Measurements from ENCODE around the gene ZBTB21.

ZBTB21 gene

GRCh38 chr21:42047821-42048613 lies 37.9 kb upstream of the ZBTB21 start:
- peaks cover 2% of the 10 kb centered on the region for H3K9me3 ChIP-seq (ENCODE audit: insufficient read depth, low read depth, low read length)

DNA sequence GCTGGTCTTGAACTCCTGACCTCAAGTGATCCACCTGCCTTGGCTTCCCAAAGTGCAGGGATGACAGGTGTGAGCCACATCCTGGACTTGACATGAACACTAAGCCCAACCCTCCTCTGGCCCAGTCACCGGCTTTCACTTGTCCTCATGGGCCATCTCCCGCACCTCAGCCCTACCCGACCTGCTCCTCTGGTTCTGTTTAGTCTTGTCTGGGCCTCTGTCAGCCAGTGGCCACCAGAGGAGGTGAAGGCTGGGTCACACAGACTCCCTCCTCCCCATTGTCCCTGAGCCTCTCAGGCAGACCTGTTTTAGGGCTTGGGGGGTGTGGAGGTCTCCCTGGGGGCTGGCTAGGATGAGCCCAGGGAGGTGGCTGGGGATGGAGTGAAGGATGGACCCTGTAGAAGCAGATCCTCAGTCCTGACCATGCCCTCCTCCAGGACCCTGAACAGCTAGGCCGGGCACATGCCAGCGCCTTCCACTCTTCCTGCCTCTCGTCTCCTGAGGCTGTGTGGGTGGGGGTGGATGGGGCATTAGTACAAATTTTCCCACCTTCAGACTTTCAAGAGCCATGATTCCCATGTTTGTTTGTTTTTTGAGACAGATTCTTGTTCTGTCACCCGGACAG lies 34.8 kb upstream of the ZBTB21 start:
- H3K4me1 ChIP-seq (ENCODE audit: insufficient read depth, low read length): no peaks in the 10 kb centered on the region
- H3K9me3 ChIP-seq (ENCODE audit: insufficient read depth, low read depth, low read length): no peaks in the 10 kb centered on the region
- no peaks in the 10 kb centered on the region for H3K27me3 ChIP-seq (ENCODE audit: insufficient read depth, low read length)
- H3K27ac ChIP-seq (ENCODE audit: low read length): no peak overlapping the region
- H3K9ac ChIP-seq (ENCODE audit: low read depth, low read length): no peak overlapping the region
- no peak overlapping the region for H3K4me3 ChIP-seq (ENCODE audit: low read length)
- H3K36me3 ChIP-seq (ENCODE audit: insufficient read depth, low read depth, low read length): no peaks in the 10 kb centered on the region

More at GRCh38 chr21:42047821-42048613, 37.9 kb upstream of the ZBTB21 start:
- no peak overlapping the region for H3K27ac ChIP-seq (ENCODE audit: low read length)
- no peaks in the 10 kb centered on the region for H3K27me3 ChIP-seq (ENCODE audit: insufficient read depth, low read length)
- H3K4me1 ChIP-seq (ENCODE audit: insufficient read depth, low read length): no peaks in the 10 kb centered on the region
- no peaks in the 10 kb centered on the region for H3K36me3 ChIP-seq (ENCODE audit: insufficient read depth, low read depth, low read length)
- no peak overlapping the region for H3K4me3 ChIP-seq (ENCODE audit: low read length)
- H3K9ac ChIP-seq (ENCODE audit: low read depth, low read length): no peak overlapping the region

GRCh38 chr21:42043961-42044360 lies 33.8 kb upstream of the ZBTB21 start:
- no peaks in the 10 kb centered on the region for H3K27me3 ChIP-seq (ENCODE audit: insufficient read depth, low read length)
- H3K9ac ChIP-seq (ENCODE audit: low read depth, low read length): no peak overlapping the region
- H3K4me1 ChIP-seq (ENCODE audit: insufficient read depth, low read length): no peaks in the 10 kb centered on the region
- no peak overlapping the region for H3K27ac ChIP-seq (ENCODE audit: low read length)
- no peaks in the 10 kb centered on the region for H3K36me3 ChIP-seq (ENCODE audit: insufficient read depth, low read depth, low read length)
- no peaks in the 10 kb centered on the region for H3K9me3 ChIP-seq (ENCODE audit: insufficient read depth, low read depth, low read length)
- H3K4me3 ChIP-seq (ENCODE audit: low read length): no peak overlapping the region

- Histone ChIP-seq H3K36me3 (ENCODE audit: insufficient read depth, low read depth, low read length) (no peaks in the 10 kb centered on the region), H3K4me1 (ENCODE audit: insufficient read depth, low read length) (no peaks in the 10 kb centered on the region), H3K9ac (ENCODE audit: low read depth, low read length) (no peak overlapping the region), H3K27me3 (ENCODE audit: insufficient read depth, low read length) (no peaks in the 10 kb centered on the region), H3K9me3 (ENCODE audit: insufficient read depth, low read depth, low read length) (no peaks in the 10 kb centered on the region), H3K4me3 (ENCODE audit: low read length) (no peak overlapping the region), H3K27ac (ENCODE audit: low read length) (no peak overlapping the region)
Observed at GRCh38 chr21:42043201-42043895, 33.2 kb upstream of the ZBTB21 start.

GRCh38 chr21:42042651-42043050 lies 32.5 kb upstream of the ZBTB21 start:
- Histone ChIP-seq H3K36me3 (ENCODE audit: insufficient read depth, low read depth, low read length) (no peaks in the 10 kb centered on the region), H3K4me3 (ENCODE audit: low read length) (no peak overlapping the region), H3K9ac (ENCODE audit: low read depth, low read length) (no peak overlapping the region), H3K9me3 (ENCODE audit: insufficient read depth, low read depth, low read length) (no peaks in the 10 kb centered on the region), H3K4me1 (ENCODE audit: insufficient read depth, low read length) (no peaks in the 10 kb centered on the region), H3K27me3 (ENCODE audit: insufficient read depth, low read length) (no peaks in the 10 kb centered on the region), H3K27ac (ENCODE audit: low read length) (no peak overlapping the region)

- no peaks in the 10 kb centered on the region for H3K27me3 ChIP-seq (ENCODE audit: insufficient read depth, low read length)
- H3K9me3 ChIP-seq (ENCODE audit: insufficient read depth, low read depth, low read length): no peaks in the 10 kb centered on the region
- H3K36me3 ChIP-seq (ENCODE audit: insufficient read depth, low read depth, low read length): no peaks in the 10 kb centered on the region
- H3K4me1 ChIP-seq (ENCODE audit: insufficient read depth, low read length): no peaks in the 10 kb centered on the region
- no peak overlapping the region for H3K9ac ChIP-seq (ENCODE audit: low read depth, low read length)
- H3K4me3 ChIP-seq (ENCODE audit: low read length): no peak overlapping the region
- H3K27ac ChIP-seq (ENCODE audit: low read length): no peak overlapping the region
Observed at GRCh38 chr21:42041711-42042110, 31.6 kb upstream of the ZBTB21 start.

DNA sequence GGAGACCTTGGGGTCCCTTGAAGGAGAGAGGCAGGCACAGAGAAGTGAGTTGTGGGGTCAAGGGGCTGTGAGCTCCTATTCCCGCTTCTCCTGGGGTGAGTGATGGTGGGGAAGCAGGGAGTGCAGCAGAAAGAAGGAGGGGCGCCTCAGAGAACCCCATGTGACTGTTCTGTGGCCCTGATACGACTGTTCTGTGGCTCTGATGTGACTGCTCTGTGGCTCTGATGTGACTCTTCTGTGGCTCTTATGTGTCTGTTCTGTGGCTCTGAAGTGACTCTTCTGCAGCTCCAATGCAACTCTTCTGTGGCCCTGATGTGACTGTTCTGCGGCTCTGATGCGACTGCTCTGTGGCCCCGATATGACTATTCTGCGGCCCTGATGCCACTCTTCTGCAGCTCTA lies 31.1 kb upstream of the ZBTB21 start:
- Histone ChIP-seq H3K9ac (ENCODE audit: low read depth, low read length) (no peak overlapping the region), H3K9me3 (ENCODE audit: insufficient read depth, low read depth, low read length) (no peaks in the 10 kb centered on the region), H3K4me1 (ENCODE audit: insufficient read depth, low read length) (no peaks in the 10 kb centered on the region), H3K36me3 (ENCODE audit: insufficient read depth, low read depth, low read length) (no peaks in the 10 kb centered on the region), H3K27me3 (ENCODE audit: insufficient read depth, low read length) (no peaks in the 10 kb centered on the region), H3K4me3 (ENCODE audit: low read length) (no peak overlapping the region), H3K27ac (ENCODE audit: low read length) (no peak overlapping the region)

GRCh38 chr21:42040411-42041180 lies 30.4 kb upstream of the ZBTB21 start:
- no peak overlapping the region for H3K4me3 ChIP-seq (ENCODE audit: low read length)

DNA sequence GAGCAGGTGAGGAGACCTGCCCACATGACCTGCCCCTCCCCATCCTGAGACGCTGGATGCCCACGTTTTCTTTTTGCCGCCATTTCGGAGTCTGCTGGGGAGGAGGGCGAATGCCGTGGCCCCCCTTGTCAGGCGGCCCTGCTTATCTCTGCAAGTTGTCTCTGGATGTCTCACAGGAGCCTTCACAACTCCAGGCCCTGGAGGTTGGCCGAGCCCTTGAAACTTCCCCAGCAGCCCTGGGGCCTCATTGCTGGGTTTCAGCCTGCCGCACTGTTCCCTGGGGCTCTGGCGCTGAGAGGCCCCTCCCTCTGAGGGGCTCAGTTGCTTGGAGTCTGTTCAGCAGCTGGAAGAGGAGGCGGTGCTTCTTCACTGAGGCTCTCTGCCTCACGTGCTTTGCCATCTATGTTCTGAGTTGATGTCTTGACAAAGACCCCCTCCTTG lies 29.8 kb upstream of the ZBTB21 start:
- H3K36me3 ChIP-seq (ENCODE audit: insufficient read depth, low read depth, low read length): no peaks in the 10 kb centered on the region
- H3K4me3 ChIP-seq (ENCODE audit: low read length): no peak overlapping the region
- no peaks in the 10 kb centered on the region for H3K4me1 ChIP-seq (ENCODE audit: insufficient read depth, low read length)
- H3K27me3 ChIP-seq (ENCODE audit: insufficient read depth, low read length): no peaks in the 10 kb centered on the region
- H3K9me3 ChIP-seq (ENCODE audit: insufficient read depth, low read depth, low read length): no peaks in the 10 kb centered on the region
- no peak overlapping the region for H3K9ac ChIP-seq (ENCODE audit: low read depth, low read length)
- no peak overlapping the region for H3K27ac ChIP-seq (ENCODE audit: low read length)

More at GRCh38 chr21:42040411-42041180, 30.4 kb upstream of the ZBTB21 start:
- Histone ChIP-seq H3K36me3 (ENCODE audit: insufficient read depth, low read depth, low read length) (no peaks in the 10 kb centered on the region), H3K9me3 (ENCODE audit: insufficient read depth, low read depth, low read length) (no peaks in the 10 kb centered on the region), H3K27ac (ENCODE audit: low read length) (no peak overlapping the region), H3K27me3 (ENCODE audit: insufficient read depth, low read length) (no peaks in the 10 kb centered on the region), H3K9ac (ENCODE audit: low read depth, low read length) (no peak overlapping the region), H3K4me1 (ENCODE audit: insufficient read depth, low read length) (no peaks in the 10 kb centered on the region)

DNA sequence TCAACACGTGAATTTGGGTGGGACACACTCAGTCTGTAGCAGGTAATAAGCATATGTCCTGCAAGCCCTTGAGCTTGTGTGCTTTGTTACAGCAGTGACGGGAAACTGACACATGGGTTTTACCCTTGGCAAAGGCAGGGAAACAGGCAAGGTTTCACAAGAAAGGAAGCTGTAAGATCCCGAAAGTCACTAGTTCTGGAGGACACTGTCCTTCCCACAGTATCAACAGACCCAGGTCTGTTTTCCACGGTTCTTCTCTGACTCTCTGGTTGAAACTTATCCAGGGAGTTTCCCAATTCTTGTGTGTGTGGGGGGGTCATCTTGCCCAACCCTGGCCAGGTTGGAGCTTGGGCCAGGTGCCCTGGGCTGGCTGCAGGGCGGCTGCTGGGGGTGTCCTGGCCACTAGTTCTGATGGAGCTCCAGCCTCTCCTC lies 29.3 kb upstream of the ZBTB21 start:
- Histone ChIP-seq H3K9me3 (ENCODE audit: insufficient read depth, low read depth, low read length) (no peaks in the 10 kb centered on the region), H3K4me1 (ENCODE audit: insufficient read depth, low read length) (no peaks in the 10 kb centered on the region), H3K9ac (ENCODE audit: low read depth, low read length) (no peak overlapping the region), H3K27me3 (ENCODE audit: insufficient read depth, low read length) (no peaks in the 10 kb centered on the region), H3K27ac (ENCODE audit: low read length) (no peak overlapping the region), H3K4me3 (ENCODE audit: low read length) (no peak overlapping the region), H3K36me3 (ENCODE audit: insufficient read depth, low read depth, low read length) (no peaks in the 10 kb centered on the region)

- Histone ChIP-seq H3K27me3 (ENCODE audit: insufficient read depth, low read length) (no peaks in the 10 kb centered on the region), H3K4me1 (ENCODE audit: insufficient read depth, low read length) (no peaks in the 10 kb centered on the region), H3K9me3 (ENCODE audit: insufficient read depth, low read depth, low read length) (no peaks in the 10 kb centered on the region), H3K36me3 (ENCODE audit: insufficient read depth, low read depth, low read length) (no peaks in the 10 kb centered on the region), H3K4me3 (ENCODE audit: low read length) (no peak overlapping the region), H3K9ac (ENCODE audit: low read depth, low read length) (no peak overlapping the region), H3K27ac (ENCODE audit: low read length) (no peak overlapping the region)
Observed at GRCh38 chr21:42038826-42039425, 28.8 kb upstream of the ZBTB21 start.

Measured in iPS-20b (cell line).